Measurements from ENCODE around the gene CCDC92B.
"Not testable (repeated sequence)": the region's sequence is repeated elsewhere in the genome, so short reads cannot be mapped to it uniquely, and the experiment has no call there.

Gene CCDC92B

GRCh38 chr17:2688351-2689342 is 60.8 kb downstream of the CCDC92B start:
- DNase-seq: no peak

GRCh38 chr17:2687074-2687418 is 62.4 kb downstream of the CCDC92B start:
- no peak for DNase-seq

GRCh38 chr17:2685696-2686095 is 63.8 kb downstream of the CCDC92B start:
- no peak for DNase-seq

GRCh38 chr17:2684549-2684948 is 64.9 kb downstream of the CCDC92B start:
- no peak for DNase-seq

GRCh38 chr17:2683912-2684311 is 65.5 kb downstream of the CCDC92B start:
- DNase-seq: no peak

- DNase-seq: no peak
These were observed 67.1 kb downstream of the CCDC92B start for GRCh38 chr17:2682176-2682938.

GRCh38 chr17:2681650-2682049 is 67.8 kb downstream of the CCDC92B start:
- DNase-seq: no peak

GRCh38 chr17:2680961-2681360 is 68.5 kb downstream of the CCDC92B start:
- no peak for DNase-seq

- not testable (repeated sequence) for DNase-seq
These were observed 70.2 kb downstream of the CCDC92B start for GRCh38 chr17:2679247-2679646.

All from NCI-H1436 (cell line).